CD4-positive, alpha-beta memory T cell (primary cell): ENCODE results near the gene DHDH. TPM values are rescaled to one million over a fixed set of nuclear protein-coding genes. Genes with fewer than 3 reads are reported as not detected.
"Not testable (repeated sequence)": the region's sequence is repeated elsewhere in the genome, so short reads cannot be mapped to it uniquely, and the experiment has no call there.

ENCODE experiments used
- CTCF ChIA-PET: fragments of 350-600 bp; sonication (Branson Sonifier 250); formaldehyde crosslinking; loops from one replicate; lab custom pipeline; 2021; ENCODE audit warnings: inconsistent platforms; ENCODE audit not compliant: partially characterized antibody; lab: Charles Lee
- POLR2A ChIA-PET: fragments of 350-600 bp; sonication (Branson Sonifier 250); formaldehyde crosslinking; loops from one replicate; lab custom pipeline; 2021; ENCODE audit not compliant: partially characterized antibody; lab: Charles Lee
- DNase-seq, 5 donors: peaks; one replicate each; pipeline versions ENCODE4 v3.0.0 to v3.0.0-alpha.2; 2020 to 2022; ENCODE audit warnings: mixed read lengths in 1 of 5
- H3K27ac ChIP-seq: one replicate; pipeline ENCODE4 v1.7.0; 2013; ENCODE audit warnings: low read depth, low read length
- H3K27me3 ChIP-seq: 2 replicates; pipeline ENCODE4 v1.7.0; 2013; ENCODE audit warnings: mild to moderate bottlenecking, low read length, moderate library complexity; ENCODE audit not compliant: insufficient read depth
- H3K36me3 ChIP-seq: 2 replicates; pipeline ENCODE4 v1.7.0; 2013; ENCODE audit warnings: mild to moderate bottlenecking, low read length, moderate library complexity; ENCODE audit not compliant: insufficient read depth
- H3K4me1 ChIP-seq: 2 replicates; pipeline ENCODE4 v1.7.0; 2013; ENCODE audit warnings: mild to moderate bottlenecking, low read length, moderate library complexity; ENCODE audit not compliant: insufficient read depth
- H3K4me3 ChIP-seq, 2 donors: one replicate each; pipeline ENCODE4 v1.7.0; 2013; ENCODE audit warnings: low read length in 2 of 2, mild to moderate bottlenecking in 1 of 2
- H3K9me3 ChIP-seq, 2 donors: one replicate each; pipeline ENCODE4 v1.7.0; 2013; ENCODE audit warnings: low read length in 2 of 2, control low read depth in 1 of 2; ENCODE audit not compliant: control insufficient read depth in 1 of 2
- H3K27ac Mint-ChIP-seq, 7 donors: one replicate each; pipeline ENCODE4 v1.8.0; 2020 to 2021; ENCODE audit warnings: mixed read lengths in 7 of 7, mild to moderate bottlenecking in 6 of 7, inconsistent platforms in 3 of 7, moderate library complexity in 3 of 7
- H3K27me3 Mint-ChIP-seq, 2 donors: one replicate each; pipeline ENCODE4 v1.8.0; 2020 to 2021; ENCODE audit warnings: mixed read lengths in 2 of 2
- H3K36me3 Mint-ChIP-seq, 2 donors: one replicate each; pipeline ENCODE4 v1.8.0; 2020 to 2021; ENCODE audit warnings: mixed read lengths in 2 of 2, inconsistent platforms in 1 of 2, mild to moderate bottlenecking in 1 of 2
- H3K4me1 Mint-ChIP-seq, 4 donors: one replicate each; pipeline ENCODE4 v1.8.0; 2020 to 2021; ENCODE audit warnings: mixed read lengths in 4 of 4, mild to moderate bottlenecking in 1 of 4
- H3K4me3 Mint-ChIP-seq, 8 donors: one replicate each; pipeline ENCODE4 v1.8.0; 2020 to 2021; ENCODE audit warnings: mixed read lengths in 8 of 8, mild to moderate bottlenecking in 7 of 8, moderate library complexity in 6 of 8, inconsistent platforms in 3 of 8
- H3K9me3 Mint-ChIP-seq, 8 donors: one replicate each; pipeline ENCODE4 v1.8.0; 2020 to 2021; ENCODE audit warnings: mixed read lengths in 8 of 8, mild to moderate bottlenecking in 5 of 8, inconsistent platforms in 3 of 8, moderate library complexity in 1 of 8
- intact Hi-C: fragments of 100-400 bp; cut with micrococcal nuclease; formaldehyde crosslinking; loops from one replicate; pipeline ENCODE4 v1.15.1; 2023
- polyA plus RNA-seq, 2 donors: library from polyadenylated mRNA; unstranded; fragments of 300-500 nt; fragmentation: Illumina TruSeq; gene quantifications; one replicate each; pipeline ENCODE4 v1.2.3, GENCODE V29; 2021
- total RNA-seq, 2 experiments: library from RNA; stranded (reverse); gene quantifications; one replicate each; pipeline ENCODE4 v1.2.3, GENCODE V29; 2021

DHDH gene
- total and polyA plus RNA-seq, 4 experiments from 2014 or later, result 0.60 to 1.6 (median 1.2) TPM

- Histone ChIP-seq H3K4me1 (peaks cover 25% of the 10 kb centered on the region), H3K36me3 (peaks cover 21% of the 10 kb centered on the region)
- H3K4me3 Mint-ChIP-seq, CTCF ChIA-PET, H3K27ac Mint-ChIP-seq, H3K27me3 Mint-ChIP-seq, H3K9me3 ChIP-seq, H3K9me3 Mint-ChIP-seq, POLR2A ChIA-PET, DNase-seq, H3K27ac ChIP-seq, H3K4me3 ChIP-seq, H3K27me3 ChIP-seq: not testable (repeated sequence)
- intact Hi-C loops, result loop anchor here (10.0 kb wide), 1 partner anchor 49 kb away; no protein-coding TSS in a partner anchor
- H3K4me1 Mint-ChIP-seq, result peaks cover 16 to 35% (median 25%) of the 10 kb centered on the region in 4 donors
- peaks cover 34 to 49% of the 10 kb centered on the region in 2 donors for H3K36me3 Mint-ChIP-seq
These were observed 29.7 kb upstream of the DHDH start for GRCh38 chr19:48903788-48904187.

GRCh38 chr19:48905664-48906063, 27.8 kb upstream of the DHDH start:
- H3K36me3 Mint-ChIP-seq, result peaks cover 36 to 49% of the 10 kb centered on the region in 2 donors
- intact Hi-C loops, result loop anchor here (10.0 kb wide), 1 partner anchor 51 kb away; no protein-coding TSS in a partner anchor

GRCh38 chr19:48906324-48906723, 27.2 kb upstream of the DHDH start:
- no peak overlapping the region for H3K27ac ChIP-seq
- H3K9me3 Mint-ChIP-seq, result no peaks in the 10 kb centered on the region
- H3K4me3 ChIP-seq, result no peak overlapping the region
- H3K36me3 ChIP-seq, result peaks cover 29% of the 10 kb centered on the region
- peaks cover 5 to 14% (median 11%) of the 10 kb centered on the region in 4 donors for H3K4me1 Mint-ChIP-seq
- H3K27me3 Mint-ChIP-seq, result no peaks in the 10 kb centered on the region
- H3K36me3 Mint-ChIP-seq, result peaks cover 31 to 48% of the 10 kb centered on the region in 2 donors
- H3K4me1 ChIP-seq, result peaks cover 12% of the 10 kb centered on the region
- ChIA-PET POLR2A (interaction anchor here (0.9 to 1.0 kb wide), 2 partner anchors 27 to 61 kb away, joined by 3 to 4 read pairs; partner anchors contain the start of gene DHDH), CTCF (no interaction called here)
- no peaks in the 10 kb centered on the region for H3K9me3 ChIP-seq
- H3K27me3 ChIP-seq, result no peaks in the 10 kb centered on the region
- peak in 1 of 5 donors; percentile 4 for DNase-seq
- no peak overlapping the region for H3K4me3 Mint-ChIP-seq
- no peak overlapping the region for H3K27ac Mint-ChIP-seq
- intact Hi-C loops, result loop anchor here (10.0 kb wide), 1 partner anchor 52 kb away; no protein-coding TSS in a partner anchor

More at GRCh38 chr19:48905664-48906063, 27.8 kb upstream of the DHDH start:
- Histone ChIP-seq H3K27ac (no peak overlapping the region), H3K4me3 (no peak overlapping the region), H3K27me3 (no peaks in the 10 kb centered on the region), H3K4me1 (peaks cover 19% of the 10 kb centered on the region), H3K9me3 (no peaks in the 10 kb centered on the region), H3K36me3 (peaks cover 23% of the 10 kb centered on the region)
- DNase-seq, result peak in 1 of 5 donors; percentile 7
- CTCF ChIA-PET, result interaction anchor here (1.5 kb wide), 1 partner anchor 65 kb away, joined by 3 read pairs; no protein-coding TSS in a partner anchor
- Mint-ChIP-seq H3K27ac (no peak overlapping the region), H3K9me3 (no peaks in the 10 kb centered on the region), H3K4me1 (peaks cover 10 to 21% (median 17%) of the 10 kb centered on the region in 4 donors), H3K4me3 (no peak overlapping the region), H3K27me3 (no peaks in the 10 kb centered on the region)
- POLR2A ChIA-PET, result interaction anchor here (1.0 to 1.5 kb wide), 2 partner anchors 62 to 111 kb away, joined by 3 to 4 read pairs; no protein-coding TSS in a partner anchor

- intact Hi-C loops, result loop anchor here (10.0 kb wide), 1 partner anchor 53 kb away; no protein-coding TSS in a partner anchor
- H3K36me3 ChIP-seq, result peaks cover 40% of the 10 kb centered on the region
- ChIA-PET POLR2A (no interaction called here), CTCF (no interaction called here)
- H3K27ac ChIP-seq, result no peak overlapping the region
- Mint-ChIP-seq H3K9me3 (no peaks in the 10 kb centered on the region), H3K36me3 (peaks cover 37 to 55% of the 10 kb centered on the region in 2 donors), H3K27ac (peak overlapping the region in 1 of 7 donors; percentile 25), H3K27me3 (no peaks in the 10 kb centered on the region), H3K4me3 (no peak overlapping the region), H3K4me1 (peaks cover 0 to 4% (median under 1%) of the 10 kb centered on the region in 4 donors)
- no peak overlapping the region for H3K4me3 ChIP-seq
- H3K27me3 ChIP-seq, result no peaks in the 10 kb centered on the region
- peaks cover under 1% of the 10 kb centered on the region for H3K4me1 ChIP-seq
- no peaks in the 10 kb centered on the region for H3K9me3 ChIP-seq
- no peak for DNase-seq
These were observed 25.8 kb upstream of the DHDH start for GRCh38 chr19:48907671-48908070.

- POLR2A ChIA-PET, result interaction anchor here (1.7 kb wide), 1 partner anchor 23 kb away, joined by 3 read pairs; no protein-coding TSS in a partner anchor
- CTCF ChIA-PET, DNase-seq: not testable (repeated sequence)
These were observed 23.9 kb upstream of the DHDH start for GRCh38 chr19:48909424-48910077.

GRCh38 chr19:48910803-48911202, 22.7 kb upstream of the DHDH start:
- POLR2A ChIA-PET, result interaction anchor here (0.6 to 1.7 kb wide), 3 partner anchors 8 to 35 kb away, joined by 3 to 4 read pairs (median 4); no protein-coding TSS in a partner anchor
- no peaks in the 10 kb centered on the region for H3K27me3 Mint-ChIP-seq
- peaks cover 46% of the 10 kb centered on the region for H3K36me3 ChIP-seq
- no peak overlapping the region for H3K4me3 ChIP-seq
- H3K4me1 ChIP-seq, result no peaks in the 10 kb centered on the region
- H3K9me3 Mint-ChIP-seq, result no peaks in the 10 kb centered on the region
- intact Hi-C loops, result no loop called here
- no peak overlapping the region for H3K27ac ChIP-seq
- peaks cover 0 to 1% (median 0%) of the 10 kb centered on the region in 4 donors for H3K4me1 Mint-ChIP-seq
- CTCF ChIA-PET, result no interaction called here
- no peak overlapping the region for H3K4me3 Mint-ChIP-seq
- H3K27me3 ChIP-seq, result no peaks in the 10 kb centered on the region
- H3K27ac Mint-ChIP-seq, result no peak overlapping the region
- no peaks in the 10 kb centered on the region for H3K9me3 ChIP-seq
- DNase-seq, result no peak
- peaks cover 44 to 58% of the 10 kb centered on the region in 2 donors for H3K36me3 Mint-ChIP-seq

More at GRCh38 chr19:48909424-48910077, 23.9 kb upstream of the DHDH start:
- H3K9me3 ChIP-seq, H3K4me1 Mint-ChIP-seq, H3K27me3 ChIP-seq, H3K4me3 ChIP-seq, H3K27ac ChIP-seq, H3K9me3 Mint-ChIP-seq, H3K27ac Mint-ChIP-seq, H3K4me1 ChIP-seq, H3K27me3 Mint-ChIP-seq, H3K4me3 Mint-ChIP-seq: not testable (repeated sequence)
- intact Hi-C loops, result loop anchor here (10.0 kb wide), 1 partner anchor 55 kb away; no protein-coding TSS in a partner anchor
- H3K36me3 ChIP-seq, result peaks cover 55% of the 10 kb centered on the region
- peaks cover 50 to 63% of the 10 kb centered on the region in 2 donors for H3K36me3 Mint-ChIP-seq
